ENCODE measurements around the gene MEGF11. TPM values are rescaled to one million over a fixed set of nuclear protein-coding genes. Genes with fewer than 3 reads are reported as not detected.

MEGF11 gene
- total RNA-seq, 2 donors from 2014 or later = not detected

GRCh38 chr15:66252685-66253417 is 699 bp downstream of the MEGF11 start:
- under 1% methylated on average over 49 of the region's 64 CpGs for WGBS
- peaks cover 3% of the 10 kb centered on the region for H3K27me3 ChIP-seq (replicated peaks; ENCODE audit: insufficient read depth)
- no peak overlapping the region for H3K27ac ChIP-seq
- no peaks in the 10 kb centered on the region for H3K9me3 ChIP-seq
- peak overlapping the region; percentile 32 to 43 for H3K4me3 ChIP-seq
- peaks cover 3% of the 10 kb centered on the region for H3K4me1 ChIP-seq (replicated peaks)
- TF ChIP-seq POLR2AphosphoS5 (IDR thresholded peaks at IDR 0.05) (no peak), CTCF (IDR thresholded peaks at IDR 0.05) (peak in 2 of 4 experiments; percentile 4 to 7), POLR2A (IDR thresholded peaks at IDR 0.05) (no peak)
- H3K36me3 ChIP-seq = no peaks in the 10 kb centered on the region
- DNase-seq (ENCODE audit: low spot score) = no peak
- intact Hi-C loops (cut with DNase I) = no loop called here

GRCh38 chr15:66251790-66252684 is 1.5 kb downstream of the MEGF11 start:
- Histone ChIP-seq H3K27ac (no peak overlapping the region), H3K4me1 (replicated peaks) (peaks cover 3% of the 10 kb centered on the region), H3K36me3 (no peaks in the 10 kb centered on the region), H3K9me3 (no peaks in the 10 kb centered on the region), H3K27me3 (replicated peaks; ENCODE audit: insufficient read depth) (peaks cover 3% of the 10 kb centered on the region), H3K4me3 (peak overlapping the region; percentile 32 to 43)
- intact Hi-C loops (cut with DNase I) = no loop called here
- 5% methylated on average over 58 of the region's 72 CpGs for WGBS
- TF ChIP-seq CTCF (IDR thresholded peaks at IDR 0.05) = peak; percentile 27 to 66 (median 45)
- TF ChIP-seq POLR2AphosphoS5 (IDR thresholded peaks at IDR 0.05) = no peak
- peak; percentile 33 for DNase-seq (ENCODE audit: low spot score)

GRCh38 chr15:66251065-66251789 is 2.3 kb downstream of the MEGF11 start:
- Histone ChIP-seq H3K36me3 (no peaks in the 10 kb centered on the region), H3K4me1 (replicated peaks) (peaks cover 3% of the 10 kb centered on the region), H3K27ac (no peak overlapping the region), H3K9me3 (no peaks in the 10 kb centered on the region), H3K27me3 (replicated peaks; ENCODE audit: insufficient read depth) (peaks cover 3% of the 10 kb centered on the region), H3K4me3 (no peak overlapping the region)
- intact Hi-C loops (cut with DNase I) = no loop called here
- 87% methylated on average over 10 of the region's 10 CpGs for WGBS
- DNase-seq (ENCODE audit: low spot score) = no peak
- TF ChIP-seq POLR2A (IDR thresholded peaks at IDR 0.05) = no peak
- no peak for TF ChIP-seq CTCF (IDR thresholded peaks at IDR 0.05)
- TF ChIP-seq POLR2AphosphoS5 (IDR thresholded peaks at IDR 0.05) = no peak

- TF ChIP-seq POLR2A (IDR thresholded peaks at IDR 0.05) (no peak), POLR2AphosphoS5 (IDR thresholded peaks at IDR 0.05) (no peak), CTCF (IDR thresholded peaks at IDR 0.05) (no peak)
- no peak overlapping the region for H3K4me3 ChIP-seq
Observed at GRCh38 chr15:66249605-66250174, 3.9 kb downstream of the MEGF11 start.

More at GRCh38 chr15:66249605-66250174, 3.9 kb downstream of the MEGF11 start:
- WGBS = 75% methylated on average over 2 of the region's 2 CpGs
- Histone ChIP-seq H3K27ac (no peak overlapping the region), H3K27me3 (replicated peaks; ENCODE audit: insufficient read depth) (peaks cover 3% of the 10 kb centered on the region), H3K9me3 (no peaks in the 10 kb centered on the region), H3K36me3 (no peaks in the 10 kb centered on the region), H3K4me1 (replicated peaks) (peaks cover 3% of the 10 kb centered on the region)
- intact Hi-C loops (cut with DNase I) = no loop called here
- DNase-seq (ENCODE audit: low spot score) = no peak
